Measurements from ENCODE around the gene TMEM141. TPM values are rescaled to one million over a fixed set of nuclear protein-coding genes. Genes with fewer than 3 reads are reported as not detected.
"Not testable (repeated sequence)": the region's sequence is repeated elsewhere in the genome, so short reads cannot be mapped to it uniquely, and the experiment has no call there.

TMEM141 gene
- total RNA-seq, 1 experiment from 2014 or later, result 64.1 TPM

DNA sequence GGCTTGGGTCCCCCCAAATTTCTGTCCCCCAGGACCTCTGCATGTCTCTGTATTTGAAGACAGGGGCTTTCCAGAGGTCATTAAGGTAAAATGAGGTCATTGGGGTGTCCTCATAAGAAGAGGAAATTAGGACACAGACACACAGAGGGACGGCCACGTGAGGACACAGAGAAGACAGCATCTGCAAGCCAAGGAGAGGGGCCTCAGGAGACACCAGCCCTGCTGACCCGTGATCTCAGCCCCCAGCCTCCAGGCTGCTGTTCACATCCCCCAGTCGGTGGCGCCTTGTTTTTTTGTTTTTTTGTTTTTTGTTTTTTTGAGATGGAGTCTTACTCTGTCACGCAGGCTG lies 3.8 kb downstream of the TMEM141 start:
- BruUV-seq (replicated peaks), result no TSS peak

DNA sequence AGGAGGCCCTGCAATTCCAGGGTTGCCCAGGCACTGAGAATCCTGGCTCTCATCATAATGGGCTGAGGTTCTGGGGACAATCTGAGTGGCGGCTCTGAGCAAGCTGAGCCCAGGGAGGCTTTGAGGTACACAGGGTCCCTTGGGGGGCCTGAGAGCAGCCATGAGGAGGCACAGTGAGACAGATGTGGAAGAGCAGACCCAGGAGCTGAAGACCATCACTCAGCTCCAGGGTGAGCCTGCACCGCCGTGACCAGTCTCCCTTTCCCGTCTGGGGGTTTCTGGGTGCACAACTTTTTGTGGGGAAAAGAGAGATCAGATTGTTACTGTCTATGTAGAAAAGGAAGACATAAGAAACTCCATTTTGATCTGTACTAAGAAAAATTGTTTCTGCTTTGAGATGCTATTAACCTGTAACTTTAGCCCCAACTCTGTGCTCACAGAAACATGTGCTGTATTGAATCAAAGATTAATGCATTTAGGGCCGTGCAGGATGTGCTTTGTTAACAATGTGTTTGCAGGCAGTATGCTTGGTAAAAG lies 5.2 kb downstream of the TMEM141 start, which contains the start of gene CCDC183:
TSS of gene CCDC183 (plus strand) at position 101 of the 537 bp plus-strand sequence. CDS start at position 161, 60 bp downstream.
- no peak for DNase-seq
- Mint-ChIP-seq H3K27ac (ENCODE audit: unreplicated experiment) (no peak within 1 kb of the TSS), H3K4me1 (ENCODE audit: low read depth, unreplicated experiment) (no peaks in the 10 kb centered on the region), H3K27me3 (ENCODE audit: unreplicated experiment) (peaks cover 12% of the 10 kb centered on the region), H3K9me3 (ENCODE audit: low read depth, unreplicated experiment) (no peaks in the 10 kb centered on the region), H3K4me3 (ENCODE audit: low read depth, unreplicated experiment) (no peak within 1 kb of the TSS), H3K36me3 (ENCODE audit: insufficient read depth, unreplicated experiment) (peaks cover 38% of the 10 kb centered on the region)
- BruUV-seq (replicated peaks), result no TSS peak
- TF ChIP-seq, protein P1, sequence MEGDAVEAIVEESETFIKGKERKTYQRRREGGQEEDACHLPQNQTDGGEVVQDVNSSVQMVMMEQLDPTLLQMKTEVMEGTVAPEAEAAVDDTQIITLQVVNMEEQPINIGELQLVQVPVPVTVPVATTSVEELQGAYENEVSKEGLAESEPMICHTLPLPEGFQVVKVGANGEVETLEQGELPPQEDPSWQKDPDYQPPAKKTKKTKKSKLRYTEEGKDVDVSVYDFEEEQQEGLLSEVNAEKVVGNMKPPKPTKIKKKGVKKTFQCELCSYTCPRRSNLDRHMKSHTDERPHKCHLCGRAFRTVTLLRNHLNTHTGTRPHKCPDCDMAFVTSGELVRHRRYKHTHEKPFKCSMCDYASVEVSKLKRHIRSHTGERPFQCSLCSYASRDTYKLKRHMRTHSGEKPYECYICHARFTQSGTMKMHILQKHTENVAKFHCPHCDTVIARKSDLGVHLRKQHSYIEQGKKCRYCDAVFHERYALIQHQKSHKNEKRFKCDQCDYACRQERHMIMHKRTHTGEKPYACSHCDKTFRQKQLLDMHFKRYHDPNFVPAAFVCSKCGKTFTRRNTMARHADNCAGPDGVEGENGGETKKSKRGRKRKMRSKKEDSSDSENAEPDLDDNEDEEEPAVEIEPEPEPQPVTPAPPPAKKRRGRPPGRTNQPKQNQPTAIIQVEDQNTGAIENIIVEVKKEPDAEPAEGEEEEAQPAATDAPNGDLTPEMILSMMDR (IDR thresholded peaks at IDR 0.05; ENCODE audit: unreplicated experiment), result no peak
- CTCF ChIA-PET, result no interaction called here
- intact Hi-C loops (cut with micrococcal nuclease; ENCODE audit: unreplicated experiment), result no loop called here

More for the DNA sequence above, 3.8 kb downstream of the TMEM141 start:
- Mint-ChIP-seq H3K36me3 (ENCODE audit: insufficient read depth, unreplicated experiment) (peaks cover 34% of the 10 kb centered on the region), H3K27me3 (ENCODE audit: unreplicated experiment) (peaks cover 12% of the 10 kb centered on the region), H3K4me1 (ENCODE audit: low read depth, unreplicated experiment) (no peaks in the 10 kb centered on the region), H3K9me3 (ENCODE audit: low read depth, unreplicated experiment) (no peaks in the 10 kb centered on the region), H3K27ac (ENCODE audit: unreplicated experiment) (no peak overlapping the region), H3K4me3 (ENCODE audit: low read depth, unreplicated experiment) (no peak overlapping the region)
- TF ChIP-seq, protein P1 (IDR thresholded peaks at IDR 0.05; ENCODE audit: unreplicated experiment), result no peak
- CTCF ChIA-PET, result no interaction called here
- intact Hi-C loops (cut with micrococcal nuclease; ENCODE audit: unreplicated experiment), result no loop called here
- no peak for DNase-seq

DNA sequence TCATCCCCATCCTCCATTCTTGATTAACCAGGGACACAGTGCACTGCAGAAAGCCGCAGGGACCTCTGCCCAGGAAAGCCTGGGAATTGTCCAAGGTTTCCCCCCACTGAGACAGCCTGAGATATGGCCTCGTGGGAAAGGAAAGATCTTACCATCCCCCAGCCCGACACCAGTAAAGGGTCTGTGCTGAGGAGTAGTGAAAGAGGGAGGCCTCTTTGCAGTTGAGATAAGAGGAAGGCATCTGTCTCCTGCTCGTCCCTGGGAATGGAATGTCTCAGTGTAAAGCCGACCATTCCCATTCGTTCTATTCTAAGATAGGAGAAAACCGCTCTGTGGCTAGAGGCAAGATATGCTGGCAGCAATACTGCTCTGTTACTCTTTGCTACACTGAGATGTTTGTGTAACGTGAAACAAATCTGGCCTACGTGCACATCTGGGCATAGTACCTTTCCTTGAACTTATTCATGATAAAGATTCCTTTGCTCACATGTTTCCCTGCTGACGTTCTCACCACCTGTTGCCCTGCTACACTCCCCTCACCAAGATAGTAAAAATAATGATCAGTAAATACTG lies 5.7 kb downstream of the TMEM141 start:
- Mint-ChIP-seq H3K27me3 (ENCODE audit: unreplicated experiment) (peaks cover 12% of the 10 kb centered on the region), H3K36me3 (ENCODE audit: insufficient read depth, unreplicated experiment) (peaks cover 33% of the 10 kb centered on the region)
- intact Hi-C loops (cut with micrococcal nuclease; ENCODE audit: unreplicated experiment); CTCF ChIA-PET; H3K27ac Mint-ChIP-seq (ENCODE audit: unreplicated experiment); DNase-seq; H3K9me3 Mint-ChIP-seq (ENCODE audit: low read depth, unreplicated experiment); H3K4me3 Mint-ChIP-seq (ENCODE audit: low read depth, unreplicated experiment); BruUV-seq (replicated peaks); H3K4me1 Mint-ChIP-seq (ENCODE audit: low read depth, unreplicated experiment): not testable (repeated sequence)

DNA sequence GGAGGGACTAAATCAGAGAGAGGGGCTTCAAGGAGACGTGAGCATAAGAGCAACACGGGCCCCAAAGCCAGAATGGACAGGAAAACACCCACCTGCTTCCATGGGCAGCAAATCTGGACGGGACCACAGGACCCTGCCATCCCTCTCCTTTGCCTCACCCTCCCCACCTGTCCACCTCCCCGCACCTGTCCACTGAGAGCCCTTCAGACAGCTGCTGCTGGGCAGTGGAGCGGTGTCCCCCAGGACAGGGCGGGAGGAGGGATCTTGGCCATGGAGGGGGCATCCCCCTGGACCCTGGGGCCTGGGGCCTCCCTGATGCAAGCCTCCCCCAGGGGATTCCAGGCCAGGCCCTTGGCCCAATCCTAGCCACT lies 7.5 kb downstream of the TMEM141 start:
- Mint-ChIP-seq H3K36me3 (ENCODE audit: insufficient read depth, unreplicated experiment) (peaks cover 24% of the 10 kb centered on the region), H3K4me1 (ENCODE audit: low read depth, unreplicated experiment) (no peaks in the 10 kb centered on the region), H3K4me3 (ENCODE audit: low read depth, unreplicated experiment) (peak overlapping the region; percentile 63), H3K9me3 (ENCODE audit: low read depth, unreplicated experiment) (no peaks in the 10 kb centered on the region), H3K27ac (ENCODE audit: unreplicated experiment) (no peak overlapping the region), H3K27me3 (ENCODE audit: unreplicated experiment) (peaks cover 12% of the 10 kb centered on the region)
- TF ChIP-seq, protein P1 (IDR thresholded peaks at IDR 0.05; ENCODE audit: unreplicated experiment), result no peak
- BruUV-seq (replicated peaks), result no TSS peak
- intact Hi-C loops (cut with micrococcal nuclease; ENCODE audit: unreplicated experiment), result no loop called here
- CTCF ChIA-PET, result interaction anchor here (0.9 to 1.0 kb wide), 2 partner anchors 8 to 193 kb away, joined by 3 to 5 read pairs; partner anchors contain the start of gene PAXX
- no peak for DNase-seq
